GM21529 (cell line): ENCODE measurements around the gene TM9SF2.
"Not testable (repeated sequence)": the region's sequence is repeated elsewhere in the genome, so short reads cannot be mapped to it uniquely, and the experiment has no call there.

ENCODE experiments used
- ATAC-seq: cut with Tn5 transposase; IDR thresholded peaks from one replicate; pipeline ENCODE4 v1.9.1; 2021; ENCODE audit not compliant: unreplicated experiment

The TM9SF2 gene

DNA sequence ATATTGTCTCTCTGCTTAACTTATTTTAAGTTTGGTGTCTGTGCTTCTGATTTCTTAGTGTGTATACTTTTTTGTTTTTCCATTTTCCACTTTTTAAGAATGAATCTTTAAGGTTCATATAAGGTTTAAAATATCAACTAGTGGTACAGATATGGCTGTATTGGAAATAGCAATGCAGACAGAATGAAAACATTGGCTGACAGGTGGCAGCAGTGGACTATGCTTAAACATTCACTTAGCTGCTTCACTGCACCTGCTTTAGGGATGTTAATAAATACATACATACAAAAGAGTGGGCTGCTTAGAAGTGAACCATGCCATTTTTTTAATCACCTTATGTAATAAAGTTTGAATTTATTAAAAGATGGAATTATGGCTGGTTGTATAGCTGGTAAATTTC is 27.3 kb downstream of the TM9SF2 start:
- ATAC-seq: peak; percentile 77

DNA sequence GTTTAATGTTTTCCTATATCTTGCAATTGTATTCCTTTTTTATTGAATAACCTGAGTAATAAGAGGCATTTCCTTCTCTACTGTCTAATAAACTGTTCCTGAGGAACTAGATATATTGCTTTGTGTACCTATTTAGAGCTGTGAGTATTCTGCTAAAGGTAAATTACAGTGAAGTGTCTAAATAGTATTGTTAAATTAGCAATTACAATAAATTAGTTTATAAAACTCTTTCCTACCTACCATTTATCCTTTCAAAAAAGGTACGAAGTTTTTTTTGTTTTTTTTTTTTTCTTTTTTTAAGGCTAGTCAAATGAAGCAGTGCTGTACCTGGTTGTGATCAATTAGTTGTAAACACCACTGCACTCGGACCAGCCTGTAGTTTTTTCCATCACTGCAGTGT is 34.8 kb downstream of the TM9SF2 start:
- no peak for ATAC-seq

DNA sequence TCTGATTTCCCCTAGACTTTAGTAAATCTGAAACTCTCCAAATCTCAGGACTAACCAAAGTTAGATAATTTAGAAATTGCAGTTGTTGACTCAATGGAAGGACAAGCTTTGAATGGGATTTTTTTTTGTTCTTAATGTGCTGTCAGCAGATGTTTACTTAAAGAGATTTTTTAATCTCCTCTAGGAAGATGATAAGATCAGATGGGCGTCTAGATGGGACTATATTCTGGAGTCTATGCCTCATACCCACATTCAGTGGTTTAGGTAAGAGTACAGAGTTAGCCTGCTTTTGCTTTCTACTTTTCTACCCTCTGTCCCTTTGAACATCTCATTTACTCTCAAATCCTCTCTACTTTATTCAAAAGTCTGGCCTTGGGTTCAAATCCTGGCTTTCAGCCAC is 39.3 kb downstream of the TM9SF2 start:
- no peak for ATAC-seq

DNA sequence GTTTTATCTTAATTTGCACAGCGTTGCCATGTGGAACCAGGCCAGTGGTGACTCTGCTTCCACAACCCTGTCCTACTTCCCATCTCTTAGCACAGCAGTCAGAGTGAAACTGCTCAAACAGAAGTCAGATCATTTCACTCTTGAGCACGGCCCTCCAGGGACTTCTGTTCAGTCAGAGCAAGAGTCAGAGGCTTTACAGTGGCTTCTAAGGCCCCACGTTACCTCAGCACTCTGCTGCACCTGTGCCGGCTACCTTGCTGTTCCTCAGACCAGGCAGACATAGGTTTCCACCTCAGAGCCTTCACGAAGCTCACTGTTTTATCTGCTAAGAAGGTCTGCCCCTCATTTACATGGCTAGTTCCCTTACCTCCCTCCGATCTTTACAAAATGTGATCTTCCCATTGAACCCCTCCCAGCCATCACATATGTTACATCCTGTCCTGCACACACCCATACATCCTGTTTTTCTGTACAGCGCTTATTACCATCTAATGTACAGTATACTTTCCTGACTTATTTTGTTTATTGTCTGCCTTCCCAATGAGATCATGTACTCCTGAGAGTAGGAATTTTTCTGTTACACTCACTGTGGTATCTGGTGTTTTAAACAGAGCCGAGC is 41.6 kb downstream of the TM9SF2 start:
- peak; percentile 96 for ATAC-seq

DNA sequence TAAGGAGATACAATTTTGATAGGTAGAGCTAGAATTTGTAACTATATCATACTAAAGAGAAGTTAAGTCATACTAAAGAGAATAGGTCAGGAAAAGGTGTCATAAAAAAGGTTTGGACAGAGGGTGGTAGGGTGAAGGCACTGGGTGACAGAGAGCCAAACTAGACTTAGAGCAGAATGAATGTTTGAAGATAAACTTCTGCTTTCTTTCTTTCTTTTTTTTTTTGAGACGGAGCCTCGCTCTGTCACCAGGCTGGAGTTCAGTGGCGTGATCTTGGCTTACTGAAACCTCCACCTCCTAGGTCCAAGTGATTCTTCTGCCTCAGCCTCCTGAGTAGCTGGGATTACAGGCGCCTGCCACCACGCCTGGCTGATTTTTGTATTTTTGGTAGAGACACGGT is 44.1 kb downstream of the TM9SF2 start:
- no peak for ATAC-seq

DNA sequence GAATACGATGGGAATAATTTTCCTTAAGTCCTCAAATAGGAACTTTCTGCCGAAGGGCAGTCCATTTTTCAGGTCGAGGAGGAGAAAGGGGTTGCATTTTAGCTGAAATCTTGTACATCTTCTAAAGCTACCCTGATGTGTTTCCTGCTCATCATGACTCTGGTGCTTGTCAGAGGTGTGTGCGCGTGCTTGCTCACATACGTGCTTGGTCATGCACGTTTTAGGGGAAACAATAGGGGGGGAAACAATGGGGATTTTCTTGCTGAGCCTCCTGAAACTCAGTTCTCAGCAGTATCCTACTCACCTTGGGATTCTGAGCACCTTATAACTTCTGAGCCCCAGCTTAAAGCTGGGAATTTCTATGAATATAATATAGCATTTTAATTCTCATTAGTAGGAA is 44.7 kb downstream of the TM9SF2 start:
- ATAC-seq: no peak

DNA sequence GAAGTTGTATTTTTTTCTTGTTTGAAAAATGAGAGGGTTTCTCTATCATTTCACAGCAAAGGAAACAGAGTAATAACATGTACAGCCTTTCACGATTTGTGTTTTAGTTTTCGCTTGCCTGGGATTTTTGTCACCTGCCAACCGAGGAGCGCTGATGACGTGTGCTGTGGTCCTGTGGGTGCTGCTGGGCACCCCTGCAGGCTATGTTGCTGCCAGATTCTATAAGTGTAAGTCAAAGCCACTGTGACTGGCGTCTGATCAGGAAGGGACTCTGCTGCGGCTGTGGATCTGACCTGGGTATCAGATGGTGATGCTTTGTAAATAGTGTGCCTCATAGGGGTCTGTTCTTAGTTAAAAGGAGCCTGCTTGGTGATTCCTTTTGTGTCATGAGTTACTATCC is 45.6 kb downstream of the TM9SF2 start:
- ATAC-seq: no peak

DNA sequence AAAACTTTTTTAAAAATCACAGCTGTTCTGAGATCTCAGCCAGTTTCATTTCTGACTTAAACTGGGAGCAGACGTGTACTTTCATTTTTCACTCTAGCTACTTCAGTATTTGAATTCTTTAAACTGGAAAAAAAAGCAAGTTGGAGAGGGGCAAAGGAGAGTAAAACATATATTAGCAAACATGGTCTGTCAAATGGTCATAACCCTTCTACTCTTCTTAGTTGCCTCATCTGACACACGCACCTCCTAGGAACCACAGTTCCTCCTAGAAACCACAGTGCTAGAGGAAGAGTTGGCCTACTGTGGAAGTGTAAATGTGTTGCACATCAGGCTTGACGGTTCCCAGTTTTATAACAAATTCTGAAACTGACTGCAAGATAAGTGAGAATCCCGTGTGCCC is 47.2 kb downstream of the TM9SF2 start:
- ATAC-seq: peak; percentile 71

DNA sequence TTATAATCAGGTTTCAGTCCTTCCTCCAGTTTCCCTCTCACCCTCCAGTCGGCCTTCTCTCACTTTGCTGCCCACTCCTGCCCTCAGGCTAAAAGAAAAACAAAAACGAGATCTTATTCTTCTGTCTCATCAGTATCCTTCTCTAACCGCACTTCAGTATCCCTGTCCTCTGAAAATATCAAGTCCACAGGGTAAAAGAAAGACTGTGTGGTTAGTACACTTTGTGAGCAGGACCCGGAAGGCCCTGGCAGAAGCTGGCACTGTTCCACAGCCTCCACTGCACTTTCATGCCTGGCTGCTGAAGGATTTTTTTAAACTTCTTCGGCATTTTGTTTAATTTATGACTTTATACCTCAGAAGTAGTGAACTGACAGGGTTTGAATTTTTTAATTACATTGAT is 51.8 kb downstream of the TM9SF2 start:
- ATAC-seq: no peak

DNA sequence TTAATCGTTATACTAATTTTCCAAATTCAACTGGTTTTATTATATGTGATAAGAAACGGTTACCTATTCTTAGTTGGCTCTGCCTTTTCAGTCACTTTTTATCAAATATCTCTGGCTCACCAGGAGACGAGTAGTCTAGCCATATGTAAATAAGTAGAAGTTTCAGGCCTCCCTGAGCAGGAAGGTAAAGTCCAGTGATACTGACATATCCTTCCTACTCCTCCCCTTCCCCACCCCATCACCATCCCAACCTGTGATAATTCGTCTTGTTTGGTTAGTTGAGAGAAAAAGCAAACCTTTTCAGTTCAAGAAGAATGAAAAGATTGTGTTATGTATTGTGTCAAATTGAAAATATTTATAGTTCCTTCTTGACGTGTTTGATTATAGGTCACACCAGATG is 53.9 kb downstream of the TM9SF2 start:
- no peak for ATAC-seq

DNA sequence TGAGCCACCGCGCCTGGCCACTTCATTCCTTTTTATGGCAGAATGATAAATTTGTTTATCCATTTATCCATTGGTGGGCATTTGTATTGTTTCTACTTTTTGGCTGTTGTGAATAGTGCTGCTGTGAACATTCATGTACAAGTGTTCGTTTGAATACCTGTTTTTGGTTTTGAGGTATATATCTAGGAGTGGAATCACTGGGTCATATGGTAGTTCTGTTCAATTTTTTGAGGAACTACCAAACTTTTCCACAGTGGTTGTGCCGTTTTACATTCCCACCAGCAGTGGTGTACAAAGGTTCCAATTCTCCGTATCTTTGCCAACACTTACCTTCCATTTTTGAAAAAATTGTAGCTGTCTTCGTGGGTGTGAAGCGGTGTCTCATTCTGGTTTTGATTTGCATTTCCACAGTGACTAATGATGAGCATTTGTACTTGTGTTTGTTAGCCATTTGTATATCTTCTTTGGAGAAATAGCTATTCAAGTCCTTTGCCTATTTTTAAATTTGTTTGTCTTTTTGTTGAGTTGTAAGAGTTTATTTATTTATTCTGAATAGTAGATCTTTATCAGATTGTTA is 55.7 kb downstream of the TM9SF2 start:
- ATAC-seq: no peak

DNA sequence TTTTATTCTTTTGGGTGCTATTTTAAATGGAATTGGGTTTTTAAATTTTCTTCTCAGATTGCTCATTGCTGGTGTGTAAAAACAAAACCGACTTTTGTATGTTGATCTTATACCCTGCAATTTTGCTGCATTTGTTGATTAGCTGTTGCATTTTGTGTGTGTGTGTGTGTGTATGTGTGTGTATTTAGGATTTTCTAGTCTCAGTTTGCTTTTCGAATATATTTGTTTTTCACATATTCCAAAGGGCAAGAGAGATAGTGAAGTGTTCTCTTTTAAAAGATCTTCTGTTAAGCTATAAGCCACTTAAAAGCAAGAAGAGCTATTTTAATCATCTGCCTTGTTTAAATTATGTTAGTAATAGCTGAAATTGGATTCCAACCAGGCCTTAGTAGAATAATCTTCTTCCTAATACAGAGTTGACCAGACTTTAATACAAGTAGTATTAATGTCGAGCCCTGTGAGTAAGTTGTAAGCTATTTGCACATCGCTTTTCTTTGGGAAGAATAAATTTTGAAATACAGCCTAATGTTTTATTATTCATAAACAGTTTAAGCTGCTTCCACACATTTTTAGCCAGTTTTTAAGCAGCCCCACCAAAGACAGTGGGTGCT is 57.4 kb downstream of the TM9SF2 start:
- ATAC-seq: no peak

DNA sequence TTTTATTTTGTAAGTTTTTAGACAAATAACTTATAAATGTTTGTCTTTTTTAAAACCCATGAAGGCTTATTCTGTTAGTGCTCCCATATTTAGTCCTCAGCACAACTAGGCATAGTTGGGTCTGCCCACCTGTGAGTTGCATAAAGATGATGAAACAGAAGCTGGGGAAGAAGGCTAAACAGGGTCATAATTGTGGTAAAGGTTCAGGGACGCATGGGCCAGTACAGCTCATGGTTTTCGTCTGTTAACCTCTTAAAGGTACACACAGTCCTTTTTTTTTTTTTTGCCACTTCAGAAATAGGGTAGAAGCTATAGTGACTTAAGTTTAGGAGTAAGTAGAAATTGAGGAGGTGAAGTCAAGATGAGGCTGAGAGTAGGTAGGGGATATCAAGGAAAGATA is 58.3 kb downstream of the TM9SF2 start:
- ATAC-seq: no peak

DNA sequence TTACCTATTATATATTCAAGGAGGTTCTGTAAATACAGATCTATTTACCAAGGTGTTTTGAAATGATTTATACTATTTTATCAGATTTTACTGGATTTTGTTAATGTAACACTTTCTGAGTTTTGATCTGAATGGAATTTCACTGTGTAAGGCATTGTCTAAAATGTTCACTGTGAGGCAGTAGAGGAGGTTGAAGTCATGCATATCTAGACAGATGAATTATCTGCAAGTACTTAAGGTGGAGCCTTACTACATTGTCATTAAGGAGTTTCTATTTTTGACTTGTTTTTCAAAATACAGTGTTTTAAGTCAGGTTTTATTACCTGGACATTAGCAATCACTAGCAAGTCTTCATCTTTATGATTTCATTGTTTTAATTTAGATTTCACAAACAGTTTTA is 62.1 kb downstream of the TM9SF2 start:
- ATAC-seq: no peak

DNA sequence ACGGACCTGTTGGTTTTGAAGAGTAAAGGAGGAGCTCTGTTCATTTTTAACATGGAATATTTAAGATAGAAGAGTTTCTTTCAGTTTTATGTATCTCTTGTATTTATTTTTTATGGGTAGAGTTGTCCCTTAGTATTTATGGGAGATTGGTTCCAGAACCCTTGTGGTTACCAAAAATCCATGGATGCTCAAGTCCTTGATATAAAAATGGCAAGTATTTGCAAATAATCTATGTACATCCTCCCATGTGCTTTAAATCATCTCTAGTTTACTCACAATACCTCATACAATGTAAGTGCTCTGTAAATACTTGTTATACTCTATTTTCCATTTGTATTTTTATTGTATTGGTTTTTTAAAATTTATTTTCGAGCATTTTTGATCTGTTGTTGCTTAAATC is 63.1 kb downstream of the TM9SF2 start:
- ATAC-seq: no peak

DNA sequence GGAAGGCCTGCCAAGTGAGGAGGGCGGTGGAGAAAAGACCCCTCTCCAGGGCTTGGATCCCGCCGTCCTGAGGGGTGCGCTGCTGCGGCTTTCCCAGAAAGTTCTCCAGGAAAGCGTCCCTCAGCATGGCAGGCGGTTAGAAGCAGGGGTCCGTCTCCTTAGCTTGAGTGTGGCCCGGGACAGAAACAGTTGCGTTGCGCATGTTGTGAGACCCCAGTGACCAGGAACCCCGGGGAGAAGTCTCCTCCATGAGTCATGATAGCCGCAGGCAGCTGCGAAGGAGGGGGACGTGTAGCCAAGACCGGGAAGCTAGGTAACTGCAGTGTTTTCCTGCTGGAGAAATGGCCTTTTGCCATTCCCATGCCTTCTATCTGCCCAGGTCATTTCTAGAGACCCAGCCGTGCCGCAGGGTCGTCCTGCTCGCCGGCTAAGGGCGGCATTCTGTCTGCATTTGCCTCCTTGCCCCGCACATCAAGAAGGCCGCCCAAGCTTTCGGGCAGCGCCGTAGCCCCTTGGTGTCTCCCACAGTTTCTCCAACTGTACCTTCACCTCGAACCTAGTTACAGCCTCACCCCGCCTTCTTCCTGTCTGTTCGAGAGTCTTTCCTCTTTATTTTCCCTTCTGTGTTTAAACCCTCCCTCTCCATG is 64.3 kb downstream of the TM9SF2 start:
- no peak for ATAC-seq

DNA sequence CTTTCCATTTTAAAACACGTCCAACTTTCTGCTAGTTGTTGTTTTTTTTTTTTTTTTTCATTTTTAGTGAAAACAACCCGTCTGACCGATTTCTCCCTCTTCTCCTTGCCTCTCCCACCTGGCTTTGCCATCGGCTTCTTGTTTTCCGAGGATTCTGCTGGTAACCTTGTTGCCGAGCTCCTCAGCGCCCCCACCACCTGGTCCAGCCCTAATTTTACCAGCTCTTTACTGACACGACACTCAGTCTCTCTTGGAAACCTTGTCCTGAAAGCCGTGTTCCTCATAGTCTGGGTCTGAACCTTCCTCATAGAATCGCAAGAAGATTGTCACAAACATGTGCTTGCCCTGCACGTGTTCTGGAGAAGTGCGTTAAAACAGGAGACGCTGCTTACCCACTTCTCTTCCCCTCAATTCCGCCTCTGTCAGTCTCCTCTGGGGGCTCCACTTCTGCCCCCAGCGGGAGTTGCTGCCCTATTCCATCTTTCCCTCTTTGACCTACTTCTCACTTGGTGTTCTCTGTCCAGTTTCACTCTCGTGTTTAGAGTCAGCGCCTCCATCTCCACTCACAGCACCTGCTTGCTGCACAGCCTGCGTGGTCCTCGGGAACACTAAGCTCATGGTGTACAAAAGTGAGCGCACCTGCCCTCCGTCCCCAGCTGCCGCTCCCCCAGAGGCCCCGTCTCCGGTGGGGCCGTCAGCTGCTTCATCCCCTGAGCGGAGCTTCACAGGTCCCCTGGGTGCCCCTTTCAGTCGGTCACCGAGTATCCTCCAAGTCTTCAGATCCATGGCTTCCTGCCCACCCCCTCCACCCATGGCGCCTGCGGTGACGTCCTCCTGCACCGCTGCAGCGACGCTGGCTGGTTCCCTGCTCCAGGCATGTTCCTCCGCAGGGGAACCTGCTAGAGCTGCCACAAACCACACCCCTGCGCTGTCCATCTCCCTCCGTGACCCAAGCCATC is 65.1 kb downstream of the TM9SF2 start:
- ATAC-seq: no peak

DNA sequence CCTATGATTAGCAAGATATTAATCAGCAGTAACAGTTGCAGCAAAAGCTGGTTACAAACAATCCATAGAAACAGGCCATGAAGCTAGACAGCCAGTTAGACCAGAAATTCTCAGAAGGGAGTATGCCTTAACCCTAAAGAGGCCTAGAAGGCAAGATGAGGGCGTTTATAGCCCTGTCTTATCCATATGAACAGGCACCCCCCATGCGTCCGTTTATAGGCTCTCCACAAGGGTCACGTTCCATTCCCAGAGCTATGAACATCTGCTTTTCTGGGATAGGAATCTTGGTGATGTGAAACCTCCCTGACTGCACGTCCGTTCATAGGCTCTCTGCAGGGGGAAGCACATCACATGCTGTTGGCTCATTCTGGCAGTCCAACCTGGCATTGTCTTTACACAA is 67.6 kb downstream of the TM9SF2 start:
- not testable (repeated sequence) for ATAC-seq

DNA sequence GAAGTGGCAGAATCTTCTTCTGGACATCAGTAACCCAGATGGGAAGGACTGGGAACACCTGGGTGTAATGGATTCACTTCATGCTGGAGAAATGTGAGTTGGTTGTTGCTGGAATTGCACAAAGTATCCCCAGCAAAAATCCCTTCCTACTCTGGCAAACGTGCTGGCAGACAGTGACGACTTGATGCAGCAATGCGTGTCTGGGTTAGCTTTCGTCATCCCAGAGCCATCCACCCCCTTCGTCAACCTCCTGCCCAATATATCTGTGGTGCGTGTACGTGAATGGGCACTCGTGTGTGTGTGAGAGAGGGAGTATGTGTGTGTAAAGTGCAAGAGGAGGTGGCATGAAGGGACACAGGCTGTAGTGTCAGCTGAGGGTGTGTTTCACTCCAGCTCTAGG is 70.9 kb downstream of the TM9SF2 start:
- ATAC-seq: no peak

DNA sequence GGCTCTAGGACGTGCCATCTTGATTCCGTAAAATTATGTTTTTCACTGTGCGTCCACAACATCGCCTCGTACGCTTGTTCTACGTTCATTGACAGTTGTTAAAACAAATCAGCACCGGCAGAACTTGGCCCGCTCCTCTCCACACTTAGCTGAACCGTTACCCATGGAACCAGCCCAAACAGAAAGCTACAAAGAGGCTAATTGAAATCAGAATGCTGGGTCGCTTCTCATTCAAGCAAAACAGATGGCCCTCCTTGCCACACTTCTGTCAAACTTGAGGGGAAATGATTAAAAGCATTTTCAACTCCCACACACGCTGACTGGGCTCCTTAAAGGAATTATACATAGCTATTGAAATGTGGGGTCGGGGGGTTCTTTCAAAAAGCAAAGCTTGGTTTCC is 71.6 kb downstream of the TM9SF2 start:
- no peak for ATAC-seq

DNA sequence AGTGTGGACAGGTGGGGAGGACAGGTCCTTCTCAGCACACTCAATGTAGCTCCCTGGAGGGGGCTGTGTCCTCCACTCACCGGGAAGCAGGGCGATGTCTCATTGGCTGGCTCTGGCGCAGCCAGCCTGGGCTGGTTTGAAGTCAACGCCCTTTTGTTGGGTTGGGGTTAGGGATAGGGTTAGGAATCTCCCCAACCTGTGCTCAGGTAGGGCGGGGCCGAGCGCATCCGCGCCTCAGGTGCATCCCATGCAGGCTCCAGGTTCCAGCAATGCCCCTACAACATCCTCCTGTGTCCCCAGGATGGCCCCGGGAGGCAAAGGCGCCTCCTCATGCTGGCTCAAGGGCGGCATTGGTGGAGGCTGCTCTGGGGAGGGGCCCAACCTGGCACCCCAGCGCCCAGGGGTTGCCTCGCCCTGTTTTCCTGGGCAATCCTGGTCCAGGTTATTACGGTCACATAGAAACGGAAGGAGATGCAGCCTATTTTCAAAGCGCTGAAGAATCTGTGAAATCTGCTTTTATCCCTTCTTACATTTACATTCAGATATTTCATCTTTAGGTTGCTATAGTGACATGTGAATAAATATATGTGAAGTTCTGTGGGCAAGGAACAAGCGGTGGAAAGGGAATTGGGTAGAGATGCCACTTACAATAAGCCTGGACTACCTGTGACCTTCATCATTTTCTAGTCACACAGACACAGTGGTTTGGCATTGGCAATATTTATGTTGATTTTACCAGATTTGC is 74.3 kb downstream of the TM9SF2 start:
- no peak for ATAC-seq
